HG02759 (cell line): ENCODE data around the gene NONO.
"Not testable (repeated sequence)": the region's sequence is repeated elsewhere in the genome, so short reads cannot be mapped to it uniquely, and the experiment has no call there.

Experiments
- ATAC-seq: cut with Tn5 transposase; IDR thresholded peaks from one replicate; pipeline ENCODE4 v1.9.1; 2021; ENCODE audit warnings: mild to moderate bottlenecking, moderate library complexity; ENCODE audit not compliant: unreplicated experiment

The NONO gene

GRCh38 chrX:71282514-71283402, 677 bp upstream of the NONO start:
- ATAC-seq, result peak; percentile 43

- no peak for ATAC-seq
These were observed 2.5 kb downstream of the NONO start for GRCh38 chrX:71285929-71286328.

DNA sequence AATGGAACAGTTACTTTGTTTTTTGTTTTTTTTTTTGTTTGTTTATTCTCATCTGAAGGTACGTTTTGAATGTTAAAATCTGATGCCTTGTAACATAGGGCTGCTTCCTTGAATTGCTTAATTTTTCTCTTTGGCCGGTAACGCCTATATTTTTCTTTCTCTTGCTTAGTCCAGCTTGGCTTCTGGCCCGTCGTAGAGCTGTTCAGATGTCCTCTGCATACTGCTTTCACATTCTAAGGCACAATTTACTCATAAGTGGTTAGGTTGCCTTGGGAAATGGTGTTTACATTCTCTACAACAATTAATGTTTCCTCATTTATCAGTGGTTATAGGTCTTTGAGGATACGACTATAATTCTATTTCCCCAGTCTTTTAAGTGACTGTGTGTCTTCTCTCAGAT, 7.9 kb downstream of the NONO start:
- ATAC-seq, result no peak

DNA sequence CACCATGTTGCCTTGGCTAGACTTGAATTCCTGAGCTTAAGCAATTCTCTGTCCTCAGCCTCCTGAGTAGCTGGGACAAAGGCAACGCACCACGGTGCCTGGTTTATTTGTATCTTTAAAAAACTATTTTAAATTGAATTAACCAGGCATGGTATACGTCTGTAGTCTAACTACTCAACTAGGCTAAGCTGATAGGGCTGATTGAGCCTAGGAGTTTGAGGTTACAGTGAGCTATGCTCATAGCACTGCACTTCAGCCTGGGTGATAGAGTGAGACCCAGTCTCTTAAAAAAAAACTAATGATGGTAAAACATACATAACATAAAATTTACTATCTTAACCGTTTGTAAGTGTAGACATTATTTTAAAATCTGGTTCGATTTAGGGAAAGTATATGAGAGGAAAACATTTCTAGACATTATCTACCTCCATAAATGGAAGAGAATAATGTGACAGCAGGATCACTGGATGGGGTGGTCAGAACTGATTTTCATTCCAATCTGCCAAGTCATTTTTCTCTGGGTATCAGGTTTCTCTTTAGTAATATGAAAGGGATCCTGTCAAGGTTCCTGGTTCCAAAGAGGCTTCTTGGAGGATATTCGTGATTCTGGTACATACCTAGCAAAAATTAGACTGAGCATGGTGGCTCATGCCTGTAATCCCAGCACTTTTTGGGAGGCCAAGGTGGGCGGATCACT, 9.4 kb downstream of the NONO start:
- no peak for ATAC-seq

DNA sequence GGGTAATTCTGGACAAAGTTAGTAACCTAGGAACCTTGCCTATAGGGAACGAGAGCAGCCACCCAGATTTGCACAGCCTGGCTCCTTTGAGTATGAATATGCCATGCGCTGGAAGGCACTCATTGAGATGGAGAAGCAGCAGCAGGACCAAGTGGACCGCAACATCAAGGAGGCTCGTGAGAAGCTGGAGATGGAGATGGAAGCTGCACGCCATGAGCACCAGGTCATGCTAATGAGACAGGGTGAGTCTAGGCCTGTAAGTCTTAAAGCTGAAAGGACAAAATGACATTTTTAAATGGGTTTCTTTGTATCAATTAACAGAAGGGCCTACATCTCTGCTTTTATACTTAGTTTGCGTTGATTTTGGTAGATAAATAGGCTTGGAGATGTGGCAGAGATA, 13.4 kb downstream of the NONO start:
- ATAC-seq, result no peak

- no peak for ATAC-seq
These were observed 14.7 kb downstream of the NONO start for GRCh38 chrX:71298119-71298518.

DNA sequence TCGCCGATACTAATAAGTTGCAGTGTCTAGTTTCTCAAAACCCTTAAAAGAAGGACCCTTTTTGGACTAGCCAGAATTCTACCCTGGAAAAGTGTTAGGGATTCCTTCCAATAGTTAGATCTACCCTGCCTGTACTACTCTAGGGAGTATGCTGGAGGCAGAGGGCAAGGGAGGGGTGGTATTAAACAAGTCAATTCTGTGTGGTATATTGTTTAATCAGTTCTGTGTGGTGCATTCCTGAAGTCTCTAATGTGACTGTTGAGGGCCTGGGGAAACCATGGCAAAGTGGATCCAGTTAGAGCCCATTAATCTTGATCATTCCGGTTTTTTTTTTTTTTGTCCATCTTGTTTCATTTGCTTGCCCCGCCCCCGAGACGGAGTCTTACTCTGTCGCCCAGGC, 16.6 kb downstream of the NONO start:
- not testable (repeated sequence) for ATAC-seq

DNA sequence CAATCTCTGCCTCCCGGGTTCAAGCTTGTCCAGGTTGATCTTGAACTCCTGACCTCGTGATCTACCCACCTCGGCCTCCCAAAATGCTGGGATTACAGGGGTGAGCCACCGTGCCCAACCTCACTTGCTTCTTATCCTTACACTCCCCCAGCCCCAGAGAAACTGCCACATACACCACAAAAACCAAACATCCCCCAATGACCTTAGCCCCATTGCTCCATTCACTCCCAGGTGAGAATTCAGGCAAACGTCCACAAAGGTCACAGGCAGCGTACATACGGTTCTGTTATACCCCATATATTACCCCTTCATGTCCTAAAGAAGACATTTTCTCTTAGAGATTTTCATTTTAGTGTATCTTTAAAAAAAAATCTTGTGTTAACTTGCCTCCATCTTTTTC, 17.1 kb downstream of the NONO start:
- not testable (repeated sequence) for ATAC-seq

DNA sequence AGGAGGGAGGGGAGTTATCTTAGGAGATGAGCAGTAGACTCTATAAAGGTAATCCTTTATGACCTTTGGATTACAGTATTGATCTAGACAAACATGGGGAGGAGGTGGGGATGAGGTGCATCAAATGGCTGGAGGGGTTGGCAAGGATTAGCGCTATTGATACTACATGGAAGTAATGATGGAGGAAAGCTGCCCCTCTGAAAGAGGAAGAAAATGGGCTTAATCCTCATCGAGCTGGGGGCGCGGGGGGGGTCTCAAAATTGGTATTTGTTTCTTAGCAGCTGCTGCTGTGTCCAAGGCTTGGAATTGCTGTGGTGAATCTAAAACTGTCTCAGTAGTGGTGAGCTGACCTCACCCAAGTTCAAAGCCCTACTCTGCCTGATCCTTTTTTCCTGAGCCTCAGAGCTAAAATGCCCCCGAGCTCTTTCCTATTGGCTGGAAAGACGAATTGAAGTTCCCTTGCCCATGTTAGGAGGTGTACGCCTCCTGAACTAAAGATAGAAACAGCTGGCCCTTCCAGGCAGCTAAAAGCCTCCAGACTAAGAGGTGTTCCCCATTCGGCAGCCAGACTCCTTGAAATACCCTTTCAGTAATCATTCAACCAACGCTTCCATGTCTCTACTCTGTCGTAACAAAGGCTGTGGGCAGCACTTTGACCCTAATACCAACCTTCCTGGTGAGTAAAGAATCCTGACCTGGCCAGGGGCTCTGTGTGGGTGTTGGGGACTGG, 17.9 kb downstream of the NONO start, which contains the start of gene ITGB1BP2:
TSS of gene ITGB1BP2 (plus strand) at position 556 of the 730 bp plus-strand sequence. CDS start at position 613, 57 bp downstream.
- no peak for ATAC-seq

GRCh38 chrX:71302461-71303213, 19.2 kb downstream of the NONO start:
- no peak for ATAC-seq

DNA sequence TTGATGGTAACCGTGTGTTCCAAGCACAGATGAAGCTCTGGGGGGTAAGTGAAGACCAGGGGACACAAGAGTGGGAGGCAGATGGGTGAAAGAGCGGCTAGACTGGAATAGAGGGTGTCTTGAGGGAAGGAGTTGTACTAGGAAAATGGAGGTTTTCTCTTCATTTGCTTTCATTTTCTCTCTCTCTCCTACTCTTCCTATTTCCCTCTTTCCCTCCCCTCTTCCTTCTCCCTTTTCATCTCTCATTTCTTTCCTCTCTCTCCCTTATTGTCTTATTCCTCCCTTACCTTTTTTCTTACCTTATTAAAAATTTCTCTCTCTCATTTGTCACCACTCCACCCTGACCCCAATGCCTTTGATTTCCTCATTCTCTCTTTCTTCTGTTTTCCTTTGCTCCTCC, 21.1 kb downstream of the NONO start:
- ATAC-seq, result no peak

GRCh38 chrX:71315917-71316316, 32.5 kb downstream of the NONO start:
- no peak for ATAC-seq

DNA sequence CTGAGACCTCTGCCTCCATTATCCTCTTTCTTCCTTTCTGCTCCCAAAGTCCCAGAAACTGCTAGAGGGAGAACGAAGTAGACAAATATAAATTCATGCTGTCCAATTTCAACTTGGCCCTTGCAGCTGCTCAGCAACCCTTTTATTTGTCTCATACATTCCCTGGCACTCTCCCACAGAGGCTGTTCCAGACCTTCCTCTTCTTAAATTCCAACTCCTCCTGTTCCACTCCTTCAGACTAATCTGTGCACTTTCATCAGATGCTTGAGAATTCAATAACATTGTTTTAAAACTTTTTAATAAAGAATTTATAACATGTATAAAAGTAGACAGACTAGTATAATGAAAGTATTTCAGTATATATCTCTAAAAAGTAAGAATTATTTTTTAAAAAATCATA, 33.5 kb downstream of the NONO start:
- ATAC-seq, result not testable (repeated sequence)

DNA sequence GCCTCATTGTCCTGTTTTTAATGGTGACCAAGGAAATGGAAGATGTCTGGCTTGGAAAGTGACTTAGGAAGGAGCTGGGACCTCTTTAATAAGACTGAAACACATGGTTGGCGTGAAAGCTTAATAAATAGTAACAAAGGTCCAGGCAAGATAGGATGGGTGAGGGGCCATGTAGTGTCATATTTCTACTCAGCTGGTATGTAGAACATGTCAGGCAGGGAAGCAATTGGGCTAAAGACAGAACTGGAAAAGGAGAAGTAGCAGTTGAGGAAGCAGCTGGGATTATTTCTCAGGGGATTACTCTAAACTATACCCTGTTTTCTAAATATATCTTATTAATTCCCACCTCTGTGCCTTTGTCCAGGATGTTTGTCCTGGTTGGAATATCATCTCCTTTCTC, 36.7 kb downstream of the NONO start:
- ATAC-seq, result no peak

DNA sequence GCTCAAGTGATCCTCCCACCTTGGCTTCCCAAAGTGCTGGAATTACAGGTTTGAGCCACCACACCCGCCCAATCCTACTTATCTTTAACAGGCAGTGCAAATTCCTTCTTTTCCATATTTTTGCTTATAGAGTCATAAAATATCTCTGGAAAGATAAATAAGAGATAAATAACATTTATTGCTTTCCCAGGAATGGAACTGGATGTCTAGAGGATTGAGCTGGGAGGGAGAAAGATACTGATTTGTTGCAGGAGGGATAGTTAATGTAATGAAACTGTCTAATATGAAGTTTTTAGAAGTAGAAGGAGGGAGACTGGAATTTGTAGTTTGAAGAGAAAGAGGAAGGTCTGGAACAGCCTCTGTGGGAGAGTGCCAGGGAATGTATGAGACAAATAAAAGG, 38.3 kb downstream of the NONO start:
- no peak for ATAC-seq

- ATAC-seq, result not testable (repeated sequence)
These were observed 41.0 kb downstream of the NONO start for GRCh38 chrX:71324452-71324851.

GRCh38 chrX:71326394-71326793, 43.0 kb downstream of the NONO start:
- ATAC-seq, result no peak

DNA sequence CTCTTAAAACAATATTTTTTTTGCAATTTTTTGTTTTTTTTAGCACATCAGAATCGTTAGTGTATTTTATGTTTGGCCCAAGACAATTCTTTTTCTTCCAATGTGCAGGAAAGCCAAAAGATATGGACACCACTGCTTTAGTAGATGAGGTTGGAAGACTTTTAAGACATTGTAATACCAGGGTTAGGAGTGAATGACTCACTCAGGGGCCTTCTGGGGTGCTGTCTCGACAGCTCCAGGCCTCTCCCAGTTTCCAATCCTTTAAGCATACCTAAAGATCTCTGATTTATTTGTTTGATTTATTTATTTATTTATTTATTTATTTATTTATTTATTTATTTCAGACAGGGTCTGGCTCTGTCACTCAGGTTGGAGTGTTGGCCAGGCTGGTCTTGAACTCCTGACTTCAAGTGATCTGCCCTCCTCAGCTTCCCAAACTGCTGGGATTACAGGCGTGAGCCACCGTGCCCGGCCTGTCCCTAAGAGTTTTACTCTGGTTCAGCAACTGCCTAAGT, 65.8 kb downstream of the NONO start:
- ATAC-seq, result not testable (repeated sequence)

DNA sequence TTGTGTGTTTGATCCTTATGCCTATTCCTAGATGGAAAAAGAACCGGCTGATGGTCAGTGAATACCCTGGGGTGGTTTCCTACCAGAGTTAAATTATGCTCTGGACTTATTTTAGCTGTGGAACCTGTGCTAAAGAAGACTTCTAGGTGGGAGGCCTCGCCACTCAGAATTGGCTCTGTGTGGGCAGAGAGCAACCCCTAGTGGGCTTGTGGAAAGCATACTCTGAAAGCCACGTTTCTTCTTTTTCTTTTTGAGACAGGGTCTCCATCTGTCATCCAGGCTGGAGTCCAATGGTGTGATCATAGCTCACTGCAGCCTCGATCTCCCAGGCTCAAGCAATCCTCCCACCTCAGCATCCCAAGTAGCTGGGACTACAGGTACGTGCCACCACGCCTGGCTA, 66.4 kb downstream of the NONO start:
- not testable (repeated sequence) for ATAC-seq
